GM21447 (cell line): ENCODE results near the gene PRAMEF18.
"Not testable (repeated sequence)": the region's sequence is repeated elsewhere in the genome, so short reads cannot be mapped to it uniquely, and the experiment has no call there.

Source experiments
- ATAC-seq: cut with Tn5 transposase; IDR thresholded peaks from one replicate; pipeline ENCODE4 v1.9.1; 2021; ENCODE audit not compliant: unreplicated experiment

PRAMEF18 gene

DNA sequence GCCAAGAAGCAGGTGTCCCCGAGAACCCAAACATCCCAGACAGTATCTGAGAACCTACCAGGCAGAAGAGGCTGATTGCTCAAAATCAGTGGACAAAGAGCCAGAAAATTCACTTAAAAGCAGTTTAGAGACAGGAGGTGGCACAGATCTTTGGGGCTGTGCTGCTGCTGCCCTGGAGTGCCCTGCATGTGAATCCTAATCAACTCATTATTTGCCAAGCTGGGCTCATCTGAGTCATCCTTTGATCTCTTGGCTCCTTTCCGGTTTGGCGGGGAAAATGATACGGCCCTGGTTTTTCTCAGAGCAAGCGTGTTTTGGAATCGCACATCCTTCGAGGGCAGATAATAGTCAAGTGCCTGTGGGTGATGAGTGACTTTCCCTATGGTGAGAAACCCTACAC lies 9.3 kb downstream of the PRAMEF18 start:
- not testable (repeated sequence) for ATAC-seq

DNA sequence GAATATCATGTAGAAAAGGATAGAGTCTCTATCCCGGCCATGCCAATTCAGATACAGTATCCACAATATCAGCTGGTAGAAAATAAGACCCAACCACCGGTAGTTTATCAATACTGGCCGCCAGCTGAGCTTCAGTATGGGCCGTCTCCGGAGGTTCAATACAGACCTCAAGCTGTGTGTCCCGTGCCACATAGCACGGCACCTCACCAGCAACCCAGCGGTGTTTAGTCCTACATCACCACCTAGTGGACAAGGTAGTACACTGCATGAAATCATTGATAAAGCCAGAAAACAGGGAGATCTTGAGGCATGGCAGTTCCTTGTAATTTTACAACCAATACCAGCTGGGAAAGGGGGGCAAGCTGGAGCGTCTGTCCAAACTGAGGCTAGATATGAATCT lies 17.2 kb downstream of the PRAMEF18 start:
- not testable (repeated sequence) for ATAC-seq

DNA sequence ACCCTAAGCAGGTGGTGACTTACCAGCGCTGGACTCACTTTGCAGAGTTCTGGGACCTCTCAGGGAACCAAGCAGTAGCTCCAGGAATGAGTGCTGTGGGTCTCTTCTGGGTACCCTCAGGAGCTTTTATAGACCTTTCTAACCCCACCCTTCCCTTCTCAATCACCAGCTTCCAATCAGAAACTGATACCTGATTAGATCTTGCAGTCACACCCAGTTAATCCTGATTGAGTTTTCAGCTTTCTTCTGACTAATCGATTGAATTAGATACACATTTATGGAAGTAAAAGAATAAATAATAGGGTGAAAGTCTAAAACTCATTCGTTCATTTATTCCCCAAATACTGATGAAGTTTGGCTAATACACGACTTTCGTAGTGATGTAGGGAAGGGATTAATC lies 24.6 kb downstream of the PRAMEF18 start, which contains the start of gene PRAMEF13:
Gene PRAMEF13, minus strand, starts transcription at position 101 of the 400 bp plus-strand sequence. CDS start 1,820 bp downstream, outside the sequence.
- ATAC-seq, result not testable (repeated sequence)
